C4-2B (cell line): ENCODE results near the gene SYT5.
"Not testable (repeated sequence)": the region's sequence is repeated elsewhere in the genome, so short reads cannot be mapped to it uniquely, and the experiment has no call there.

Experiments used
- H3K27ac ChIP-seq: fragments of 450-650 bp; 2 replicates; pipeline ENCODE4 v1.5.1; 2017
- ZFX ChIP-seq: fragments of 450-650 bp; IDR thresholded peaks from 2 replicates; pipeline ENCODE4 v1.6.1; 2017
- TF ChIP-seq, protein P1 (sequence below): fragments of 450-650 bp; conservative IDR thresholded peaks from 2 replicates; pipeline ENCODE4 v1.5.1; 2017; ENCODE audit warnings: mild to moderate bottlenecking

The SYT5 gene

DNA sequence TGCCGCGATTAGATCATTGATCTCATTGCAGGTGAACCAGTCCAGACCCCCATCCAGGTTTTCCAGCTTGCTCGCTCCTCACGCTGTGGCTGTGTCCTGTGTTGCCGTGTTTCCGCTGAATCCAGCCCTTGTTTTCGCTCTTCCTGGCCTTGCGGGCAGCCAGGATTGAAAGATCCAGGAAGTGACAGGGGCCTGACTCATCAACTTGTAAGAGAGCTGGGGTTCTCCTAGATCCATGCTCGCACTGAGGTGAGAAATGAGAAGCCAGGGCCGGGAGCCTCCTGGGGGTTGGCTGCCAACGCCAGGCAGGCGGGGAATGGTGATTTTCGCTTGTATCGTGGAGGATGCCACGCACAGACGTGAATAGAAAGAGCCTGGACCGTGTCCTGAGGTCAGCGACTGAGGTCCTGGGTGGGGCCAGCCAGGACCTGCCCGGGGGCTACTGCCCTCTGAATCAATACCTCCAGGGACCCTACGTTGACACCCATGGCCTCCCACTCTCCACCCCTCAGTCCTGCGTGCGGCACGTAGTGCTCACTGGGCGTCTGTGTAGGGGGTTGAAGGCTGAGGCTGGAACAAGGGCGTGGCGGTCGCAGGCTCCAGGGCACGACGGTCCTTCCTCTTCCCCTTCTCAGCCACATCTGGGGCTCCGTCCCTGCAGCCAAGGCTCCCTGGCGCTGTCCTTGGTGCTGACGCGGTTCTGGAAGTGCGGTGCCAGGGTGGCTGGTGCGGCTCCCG, 36.5 kb upstream of the SYT5 start:
- TF ChIP-seq ZFX: no peak
- TF ChIP-seq, protein P1, sequence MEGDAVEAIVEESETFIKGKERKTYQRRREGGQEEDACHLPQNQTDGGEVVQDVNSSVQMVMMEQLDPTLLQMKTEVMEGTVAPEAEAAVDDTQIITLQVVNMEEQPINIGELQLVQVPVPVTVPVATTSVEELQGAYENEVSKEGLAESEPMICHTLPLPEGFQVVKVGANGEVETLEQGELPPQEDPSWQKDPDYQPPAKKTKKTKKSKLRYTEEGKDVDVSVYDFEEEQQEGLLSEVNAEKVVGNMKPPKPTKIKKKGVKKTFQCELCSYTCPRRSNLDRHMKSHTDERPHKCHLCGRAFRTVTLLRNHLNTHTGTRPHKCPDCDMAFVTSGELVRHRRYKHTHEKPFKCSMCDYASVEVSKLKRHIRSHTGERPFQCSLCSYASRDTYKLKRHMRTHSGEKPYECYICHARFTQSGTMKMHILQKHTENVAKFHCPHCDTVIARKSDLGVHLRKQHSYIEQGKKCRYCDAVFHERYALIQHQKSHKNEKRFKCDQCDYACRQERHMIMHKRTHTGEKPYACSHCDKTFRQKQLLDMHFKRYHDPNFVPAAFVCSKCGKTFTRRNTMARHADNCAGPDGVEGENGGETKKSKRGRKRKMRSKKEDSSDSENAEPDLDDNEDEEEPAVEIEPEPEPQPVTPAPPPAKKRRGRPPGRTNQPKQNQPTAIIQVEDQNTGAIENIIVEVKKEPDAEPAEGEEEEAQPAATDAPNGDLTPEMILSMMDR: no peak
- H3K27ac ChIP-seq: peak overlapping the region; percentile 51

GRCh38 chr19:55213547-55213946, 33.5 kb upstream of the SYT5 start:
- TF ChIP-seq ZFX: no peak
- TF ChIP-seq, protein P1: no peak
- no peak overlapping the region for H3K27ac ChIP-seq

DNA sequence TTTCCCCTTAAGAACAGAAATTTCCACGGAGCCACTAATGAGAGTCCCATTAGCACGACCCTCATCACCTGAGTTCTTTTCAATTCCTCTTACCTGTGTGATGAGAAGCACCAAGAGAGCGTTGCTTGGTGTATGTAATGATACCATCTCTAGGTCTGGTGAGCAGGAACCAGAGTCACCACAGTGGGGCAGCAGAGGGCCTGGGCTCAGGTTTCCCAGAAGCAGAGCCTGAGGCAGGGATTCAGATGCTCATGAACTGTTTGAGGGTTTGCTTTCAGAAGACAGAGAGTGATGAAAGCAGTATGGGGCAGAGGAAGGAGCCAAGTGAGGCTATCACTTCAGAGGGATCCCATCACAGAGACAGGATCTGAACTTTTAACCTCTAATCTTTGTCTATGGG, 32.4 kb upstream of the SYT5 start:
- no peak overlapping the region for H3K27ac ChIP-seq
- TF ChIP-seq ZFX: no peak
- TF ChIP-seq, protein P1: no peak; the same call in 1 of the 2 replicates

- TF ChIP-seq, protein P1: no peak
- TF ChIP-seq ZFX: no peak
- H3K27ac ChIP-seq: no peak overlapping the region
These were observed 29.8 kb upstream of the SYT5 start for GRCh38 chr19:55209693-55210472.

DNA sequence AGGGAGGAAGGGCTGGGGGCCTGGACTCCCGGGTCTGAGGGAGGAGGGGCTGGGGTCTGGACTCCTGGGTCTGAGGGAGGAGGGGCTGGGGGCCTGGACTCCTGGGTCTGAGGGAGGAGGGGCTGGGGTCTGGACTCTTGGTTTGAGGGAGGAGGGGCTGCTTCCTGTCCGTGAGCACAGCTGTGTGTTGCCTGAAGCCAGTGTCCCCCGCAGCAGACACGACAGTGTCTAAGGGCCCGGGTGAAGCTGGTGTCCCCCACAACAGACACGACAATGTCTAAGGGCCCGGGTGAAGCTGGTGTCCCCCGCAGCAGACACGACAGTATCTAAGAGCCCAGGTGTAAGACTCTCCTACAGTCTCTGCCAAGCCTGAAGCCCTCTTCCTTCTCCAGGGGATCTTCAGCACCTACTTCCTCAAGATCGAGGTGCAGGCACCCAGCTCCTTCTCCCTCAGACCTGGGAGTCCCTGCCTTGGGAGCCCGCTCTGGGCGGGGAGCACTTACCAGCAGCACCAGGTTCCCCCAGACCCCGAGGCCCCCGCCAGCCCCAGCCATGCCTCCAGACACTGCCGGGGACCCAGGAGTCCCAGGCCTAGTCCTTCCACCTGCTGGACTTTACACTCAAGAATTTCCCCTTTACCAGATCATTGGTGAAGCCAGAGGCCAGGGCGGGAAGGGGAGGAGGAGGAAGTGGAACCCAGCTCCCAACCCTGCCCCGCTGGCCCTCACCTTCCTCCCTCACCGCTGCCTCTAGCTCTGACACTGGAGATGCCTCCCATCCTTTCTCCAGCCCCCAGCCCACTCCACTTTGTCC, 29.0 kb upstream of the SYT5 start, which contains the start of gene PTPRH:
Gene PTPRH (minus strand): TSS at position 622 of the 813 bp plus-strand sequence. CDS start 68 bp downstream, at position 554.
- H3K27ac ChIP-seq: no peak within 1 kb of the TSS
- no peak for TF ChIP-seq ZFX

- H3K27ac ChIP-seq: no peak overlapping the region
- TF ChIP-seq, protein P1: no peak
- no peak for TF ChIP-seq ZFX
These were observed 26.8 kb upstream of the SYT5 start for GRCh38 chr19:55206664-55207500.

DNA sequence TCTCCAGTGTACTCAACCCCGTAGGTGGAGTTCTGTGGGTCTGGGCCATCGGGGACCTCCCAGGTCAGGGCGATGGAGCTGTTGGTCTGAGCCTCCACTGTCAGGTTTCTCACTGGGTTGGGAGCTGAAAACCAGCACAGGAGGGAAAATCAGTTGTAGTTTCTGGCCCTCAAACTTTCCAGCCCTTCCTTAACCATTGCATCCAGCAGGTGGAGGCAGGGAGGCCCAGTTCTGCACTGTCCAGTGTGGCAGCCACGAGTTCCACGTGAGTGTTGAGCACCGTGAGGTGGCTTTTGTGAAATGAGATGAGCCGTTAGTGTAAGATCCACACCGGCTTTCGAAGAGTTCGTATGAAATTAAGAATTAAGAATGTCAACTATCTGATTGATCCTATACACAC, 22.1 kb upstream of the SYT5 start:
- not testable (repeated sequence) for H3K27ac ChIP-seq
